Measurements from ENCODE around the gene COL2A1.

COL2A1 gene

GRCh38 chr12:48004053-48004941, at the start of gene COL2A1:
TSS of gene COL2A1 (minus strand) at chr12:48004476. CDS start at chr12:48004321, 155 bp downstream.
- TF ChIP-seq GATA2 (IDR thresholded peaks at IDR 0.05; ENCODE audit: low read depth, low read length): no peak
- TF ChIP-seq GATA3 (IDR thresholded peaks at IDR 0.05; ENCODE audit: low read depth, low read length): no peak

- TF ChIP-seq GATA2 (IDR thresholded peaks at IDR 0.05; ENCODE audit: low read depth, low read length): no peak
- TF ChIP-seq GATA3 (IDR thresholded peaks at IDR 0.05; ENCODE audit: low read depth, low read length): no peak
Observed at GRCh38 chr12:48053883-48054282, 49.6 kb upstream of the COL2A1 start.

- TF ChIP-seq GATA3 (IDR thresholded peaks at IDR 0.05; ENCODE audit: low read depth, low read length) (no peak), GATA2 (IDR thresholded peaks at IDR 0.05; ENCODE audit: low read depth, low read length) (no peak)
Observed at GRCh38 chr12:48053122-48053521, 48.8 kb upstream of the COL2A1 start.

- TF ChIP-seq GATA2 (IDR thresholded peaks at IDR 0.05; ENCODE audit: low read depth, low read length) (no peak), GATA3 (IDR thresholded peaks at IDR 0.05; ENCODE audit: low read depth, low read length) (no peak)
Observed at GRCh38 chr12:48051681-48052080, 47.4 kb upstream of the COL2A1 start.

- TF ChIP-seq GATA2 (IDR thresholded peaks at IDR 0.05; ENCODE audit: low read depth, low read length): no peak
- no peak for TF ChIP-seq GATA3 (IDR thresholded peaks at IDR 0.05; ENCODE audit: low read depth, low read length)
Observed at GRCh38 chr12:48050174-48050573, 45.9 kb upstream of the COL2A1 start.

GRCh38 chr12:48045965-48046518, 41.8 kb upstream of the COL2A1 start:
- no peak for TF ChIP-seq GATA3 (IDR thresholded peaks at IDR 0.05; ENCODE audit: low read depth, low read length)
- TF ChIP-seq GATA2 (IDR thresholded peaks at IDR 0.05; ENCODE audit: low read depth, low read length): no peak

GRCh38 chr12:48045061-48045846, 41.0 kb upstream of the COL2A1 start:
- TF ChIP-seq GATA3 (IDR thresholded peaks at IDR 0.05; ENCODE audit: low read depth, low read length): no peak
- no peak for TF ChIP-seq GATA2 (IDR thresholded peaks at IDR 0.05; ENCODE audit: low read depth, low read length)

GRCh38 chr12:48044396-48044795, 40.1 kb upstream of the COL2A1 start:
- TF ChIP-seq GATA2 (IDR thresholded peaks at IDR 0.05; ENCODE audit: low read depth, low read length) (no peak), GATA3 (IDR thresholded peaks at IDR 0.05; ENCODE audit: low read depth, low read length) (no peak)

GRCh38 chr12:48043771-48044170, 39.5 kb upstream of the COL2A1 start:
- TF ChIP-seq GATA2 (IDR thresholded peaks at IDR 0.05; ENCODE audit: low read depth, low read length): no peak
- no peak for TF ChIP-seq GATA3 (IDR thresholded peaks at IDR 0.05; ENCODE audit: low read depth, low read length)

- TF ChIP-seq GATA3 (IDR thresholded peaks at IDR 0.05; ENCODE audit: low read depth, low read length) (no peak), GATA2 (IDR thresholded peaks at IDR 0.05; ENCODE audit: low read depth, low read length) (no peak)
Observed at GRCh38 chr12:48041591-48042423, 37.5 kb upstream of the COL2A1 start.

GRCh38 chr12:48040354-48040753, 36.1 kb upstream of the COL2A1 start:
- TF ChIP-seq GATA2 (IDR thresholded peaks at IDR 0.05; ENCODE audit: low read depth, low read length) (no peak), GATA3 (IDR thresholded peaks at IDR 0.05; ENCODE audit: low read depth, low read length) (no peak)

GRCh38 chr12:48039151-48039550, 34.9 kb upstream of the COL2A1 start:
- no peak for TF ChIP-seq GATA3 (IDR thresholded peaks at IDR 0.05; ENCODE audit: low read depth, low read length)
- TF ChIP-seq GATA2 (IDR thresholded peaks at IDR 0.05; ENCODE audit: low read depth, low read length): no peak

GRCh38 chr12:48038085-48038484, 33.8 kb upstream of the COL2A1 start:
- TF ChIP-seq GATA3 (IDR thresholded peaks at IDR 0.05; ENCODE audit: low read depth, low read length) (no peak), GATA2 (IDR thresholded peaks at IDR 0.05; ENCODE audit: low read depth, low read length) (no peak)

All from SH-SY5Y (cell line).